Vagina (tissue), 2 donors: Measurements from ENCODE around the gene DNMT3B.

Experiments used
- CTCF ChIP-seq, 3 experiments: fragments of 450-650 bp in 2 of 3; fragments of 200-600 bp in 1 of 3; sonication (generic) in 1 of 3; IDR thresholded peaks; one replicate each; pipeline ENCODE4 v1.5.1; 2017 to 2019; ENCODE audit warnings: antibody characterized with exemption in 3 of 3, mild to moderate bottlenecking in 2 of 3, moderate library complexity in 2 of 3
- POLR2A ChIP-seq, 2 donors: fragments of 450-650 bp; IDR thresholded peaks; one replicate each; pipeline ENCODE4 v1.6.1; 2017; ENCODE audit warnings: antibody characterized with exemption in 2 of 2, mild to moderate bottlenecking in 2 of 2, moderate library complexity in 2 of 2
- POLR2AphosphoS5 ChIP-seq, 2 donors: sonication (generic); formaldehyde crosslinking; IDR thresholded peaks; one replicate each; pipeline ENCODE4 v1.9.0; 2017; ENCODE audit warnings: antibody characterized with exemption in 2 of 2, mild to moderate bottlenecking in 2 of 2, low read depth in 1 of 2; ENCODE audit not compliant: insufficient read depth in 1 of 2

GRCh38 chr20:32819992-32820697, 58.0 kb downstream of the DNMT3B start:
- TF ChIP-seq POLR2AphosphoS5 (IDR thresholded peaks at IDR 0.05; ENCODE audit: insufficient read depth in 1 of 2, low read depth in 1 of 2), result no peak
- peak in 1 of 2 donors; percentile 28 for TF ChIP-seq POLR2A (IDR thresholded peaks at IDR 0.05)
- TF ChIP-seq CTCF (IDR thresholded peaks at IDR 0.05), result no peak
